Lung (tissue), 12 donors: ENCODE results near the gene MAGED1. TPM values are rescaled to one million over a fixed set of nuclear protein-coding genes. Genes with fewer than 3 reads are reported as not detected.

Source experiments
- ATAC-seq: fragments of 200-7000 bp; cut with Tn5 transposase; one replicate; pipeline ENCODE4 v1.9.1; 2020; ENCODE audit warnings: moderate number of reproducible peaks; ENCODE audit not compliant: insufficient read depth, low FRiP score
- DNase-seq, 3 donors: peaks; one replicate each; pipeline ENCODE4 v3.0.0-alpha.2; 2013 to 2017
- H3K27ac ChIP-seq, 2 donors: one replicate each; pipeline ENCODE4 v1.5.1; 2013; ENCODE audit warnings: mild to moderate bottlenecking in 2 of 2, moderate library complexity in 2 of 2, control low read depth in 1 of 2, inconsistent platforms in 1 of 2, low read depth in 1 of 2, low read length in 1 of 2
- H3K27me3 ChIP-seq, 3 donors: one replicate each; pipeline ENCODE4 v1.5.1; 2013; ENCODE audit warnings: low read length in 2 of 3; ENCODE audit not compliant: control insufficient read depth in 3 of 3, insufficient read depth in 3 of 3
- H3K36me3 ChIP-seq, 4 donors: one replicate each; pipeline ENCODE4 v1.5.1; 2013; ENCODE audit warnings: low read length in 4 of 4, mild to moderate bottlenecking in 1 of 4, moderate library complexity in 1 of 4; ENCODE audit not compliant: control insufficient read depth in 4 of 4, insufficient read depth in 4 of 4
- H3K4me1 ChIP-seq, 5 donors: one replicate each; pipeline ENCODE4 v1.5.1; 2013; ENCODE audit warnings: low read length in 5 of 5, mild to moderate bottlenecking in 2 of 5, moderate library complexity in 1 of 5; ENCODE audit not compliant: control insufficient read depth in 5 of 5, insufficient read depth in 5 of 5
- H3K4me3 ChIP-seq: one replicate; pipeline ENCODE4 v1.5.1; 2013; ENCODE audit warnings: mild to moderate bottlenecking, control low read depth, moderate library complexity
- H3K9ac ChIP-seq, 2 donors: one replicate each; pipeline ENCODE4 v1.5.1; 2013; ENCODE audit warnings: low read length in 2 of 2, control low read depth in 1 of 2; ENCODE audit not compliant: insufficient read depth in 1 of 2
- H3K9me3 ChIP-seq, 4 donors: one replicate each; pipeline ENCODE4 v1.5.1; 2013; ENCODE audit warnings: low read length in 3 of 4, mild to moderate bottlenecking in 1 of 4, moderate library complexity in 1 of 4; ENCODE audit not compliant: control insufficient read depth in 4 of 4, insufficient read depth in 3 of 4
- WGBS, 2 donors: extraction: QIAGEN DNeasy Blood & Tissue Kit; methylation state at CpG; one replicate each; pipeline ENCODE4 v1.1.7; 2013; 5-methylcytosine and 5-hydroxymethylcytosine counted together
- polyA plus RNA-seq, 2 donors: library from polyadenylated mRNA; stranded (reverse); fragments of 200-250 nt; gene quantifications; one replicate each; pipeline ENCODE4 v1.2.1, GENCODE V29; 2013
- total RNA-seq, 2 donors: library from RNA; depleted of rRNA in 1 of 2; stranded (reverse); fragments of >200 nt in 1 of 2; gene quantifications; one replicate each; pipeline ENCODE4 v1.2.1, GENCODE V29; 2014 to 2021
- TF ChIP-seq, protein P1 (sequence below): IDR thresholded peaks from 2 replicates; pipeline ENCODE4 v1.5.1; 2012; ENCODE audit warnings: mild to moderate bottlenecking; ENCODE audit errors: control extremely low read depth, extremely low read depth
- donor health status: control.
- donor health status: control.
- donor health status: Bipolar disorder and iron deficiency.
- donor health status: healthy.
- donor health status: DM: yes; HTN: yes; CAD: no.

MAGED1 gene
- total and polyA plus RNA-seq, 4 donors: 28.3 to 111 (median 73.1) TPM

DNA sequence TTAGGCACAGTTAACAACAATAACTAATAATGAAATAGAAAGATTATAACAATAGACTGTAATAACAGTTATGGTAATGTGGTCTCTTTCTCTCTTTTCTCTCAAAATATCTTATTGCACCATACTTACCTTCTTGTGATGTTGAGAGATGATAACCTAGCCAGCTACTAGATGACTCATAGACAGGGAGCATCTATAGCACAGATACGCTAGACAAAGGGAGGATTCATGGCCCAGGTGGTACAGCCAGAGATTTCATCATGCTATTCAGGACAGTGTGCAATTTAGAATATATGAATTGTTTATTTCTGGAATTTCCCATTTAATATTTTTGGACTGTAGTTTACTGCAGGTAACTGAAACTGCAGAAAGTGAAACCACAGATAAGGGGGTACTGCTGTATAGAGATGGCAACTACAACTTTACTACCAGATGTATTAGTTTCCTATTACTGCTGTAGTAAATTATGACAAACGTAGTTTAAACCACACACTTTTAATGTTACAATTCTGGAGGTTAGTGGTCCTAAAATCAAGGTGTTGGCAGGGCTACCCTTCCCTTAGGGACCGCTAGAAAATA lies 41.8 kb upstream of the MAGED1 start:
- TF ChIP-seq, protein P1, sequence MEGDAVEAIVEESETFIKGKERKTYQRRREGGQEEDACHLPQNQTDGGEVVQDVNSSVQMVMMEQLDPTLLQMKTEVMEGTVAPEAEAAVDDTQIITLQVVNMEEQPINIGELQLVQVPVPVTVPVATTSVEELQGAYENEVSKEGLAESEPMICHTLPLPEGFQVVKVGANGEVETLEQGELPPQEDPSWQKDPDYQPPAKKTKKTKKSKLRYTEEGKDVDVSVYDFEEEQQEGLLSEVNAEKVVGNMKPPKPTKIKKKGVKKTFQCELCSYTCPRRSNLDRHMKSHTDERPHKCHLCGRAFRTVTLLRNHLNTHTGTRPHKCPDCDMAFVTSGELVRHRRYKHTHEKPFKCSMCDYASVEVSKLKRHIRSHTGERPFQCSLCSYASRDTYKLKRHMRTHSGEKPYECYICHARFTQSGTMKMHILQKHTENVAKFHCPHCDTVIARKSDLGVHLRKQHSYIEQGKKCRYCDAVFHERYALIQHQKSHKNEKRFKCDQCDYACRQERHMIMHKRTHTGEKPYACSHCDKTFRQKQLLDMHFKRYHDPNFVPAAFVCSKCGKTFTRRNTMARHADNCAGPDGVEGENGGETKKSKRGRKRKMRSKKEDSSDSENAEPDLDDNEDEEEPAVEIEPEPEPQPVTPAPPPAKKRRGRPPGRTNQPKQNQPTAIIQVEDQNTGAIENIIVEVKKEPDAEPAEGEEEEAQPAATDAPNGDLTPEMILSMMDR: no peak
- H3K9me3 ChIP-seq: peaks cover 0 to 2% (median under 1%) of the 10 kb centered on the region in 4 donors
- H3K27ac ChIP-seq: no peak overlapping the region
- WGBS, 2 donors: 75 to 86% methylated on average over 3 of the region's 3 CpGs
- no peak overlapping the region for H3K4me3 ChIP-seq
- DNase-seq: no peak
- peaks cover 0 to 2% (median 0%) of the 10 kb centered on the region in 4 donors for H3K36me3 ChIP-seq
- no peaks in the 10 kb centered on the region for H3K4me1 ChIP-seq
- ATAC-seq: no peak
- peaks cover 0 to 13% (median 2%) of the 10 kb centered on the region in 3 donors for H3K27me3 ChIP-seq
- H3K9ac ChIP-seq: no peak overlapping the region

DNA sequence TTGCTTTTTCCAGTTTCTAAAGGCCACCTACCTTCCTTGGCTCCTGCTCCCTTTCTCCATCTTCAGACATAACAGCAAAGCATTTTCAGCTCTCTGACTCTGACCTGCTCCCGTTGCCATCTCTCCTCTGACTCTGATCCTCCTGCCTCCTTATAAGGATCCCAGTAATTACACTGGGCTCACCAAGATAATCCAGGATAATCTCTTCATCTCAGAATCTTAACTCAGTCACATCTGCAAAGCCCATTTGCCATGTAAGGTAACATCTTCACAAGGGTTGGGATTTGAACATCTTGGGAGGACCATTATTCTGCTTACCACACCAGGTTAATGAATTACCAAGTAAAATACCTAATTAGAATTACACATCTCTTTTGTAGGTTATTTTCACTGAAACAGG lies 41.3 kb upstream of the MAGED1 start:
- H3K4me3 ChIP-seq: no peak overlapping the region
- H3K27ac ChIP-seq: no peak overlapping the region
- 65 to 100% methylated on average over 1 of the region's 1 CpG for WGBS, 2 donors
- peaks cover 0 to 8% (median 2%) of the 10 kb centered on the region in 3 donors for H3K27me3 ChIP-seq
- TF ChIP-seq, protein P1: no peak
- ATAC-seq (no peak), DNase-seq (no peak)
- no peak overlapping the region for H3K9ac ChIP-seq
- H3K4me1 ChIP-seq: no peaks in the 10 kb centered on the region
- peaks cover 0 to 4% (median under 1%) of the 10 kb centered on the region in 4 donors for H3K9me3 ChIP-seq
- peaks cover 0 to 2% (median 0%) of the 10 kb centered on the region in 4 donors for H3K36me3 ChIP-seq

DNA sequence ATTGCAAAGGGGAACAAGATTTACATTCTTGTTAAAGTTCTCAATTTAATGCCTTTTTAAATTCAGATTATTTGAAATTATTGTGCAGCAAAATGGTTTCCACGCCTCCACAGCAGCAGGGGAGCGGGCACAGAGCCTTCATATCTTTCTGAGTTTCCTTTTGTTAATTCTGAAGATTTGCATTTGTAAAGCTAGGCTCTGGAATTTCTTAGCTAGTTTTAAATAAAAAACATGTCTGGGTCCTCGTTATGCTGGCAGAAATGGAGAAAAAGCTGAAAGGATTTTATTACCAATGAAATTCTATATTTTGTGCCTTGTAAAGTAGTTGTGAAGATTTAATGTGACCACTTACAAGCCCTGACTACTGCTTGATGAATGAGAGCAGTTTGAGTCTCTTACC lies 40.8 kb upstream of the MAGED1 start:
- WGBS, 2 donors: 61 to 97% methylated on average over 3 of the region's 3 CpGs
- Histone ChIP-seq H3K4me3 (no peak overlapping the region), H3K4me1 (no peaks in the 10 kb centered on the region), H3K27ac (no peak overlapping the region), H3K9ac (no peak overlapping the region), H3K27me3 (peaks cover 0 to 8% (median 2%) of the 10 kb centered on the region in 3 donors), H3K36me3 (no peaks in the 10 kb centered on the region), H3K9me3 (peaks cover 0 to 4% (median 0%) of the 10 kb centered on the region in 4 donors)
- no peak for ATAC-seq
- DNase-seq: no peak
- TF ChIP-seq, protein P1: no peak

DNA sequence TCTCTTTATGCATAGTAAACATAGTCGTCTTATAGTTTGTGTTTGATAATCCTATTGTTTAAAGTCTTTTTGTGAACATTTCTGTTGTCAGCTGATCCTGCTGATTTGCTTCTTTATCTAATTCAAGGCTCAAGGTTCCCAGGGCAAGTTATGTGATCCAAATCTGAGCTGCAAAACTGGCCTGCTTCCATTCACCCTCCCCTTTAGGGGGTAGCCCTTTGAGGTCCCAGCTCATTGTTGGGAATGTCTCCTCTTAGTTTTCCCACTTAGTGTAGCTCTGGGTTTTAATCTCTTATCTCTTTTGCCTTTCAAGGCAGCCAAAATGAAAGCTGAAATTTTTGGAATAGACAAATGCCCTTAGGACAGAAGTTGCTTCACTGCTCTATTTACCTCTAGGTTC lies 40.2 kb upstream of the MAGED1 start:
- H3K4me3 ChIP-seq: no peak overlapping the region
- WGBS, 2 donors: 32 to 94% methylated on average over 1 of the region's 1 CpG
- H3K27ac ChIP-seq: no peak overlapping the region
- ATAC-seq (no peak), DNase-seq (no peak)
- peaks cover 0 to 6% (median 2%) of the 10 kb centered on the region in 3 donors for H3K27me3 ChIP-seq
- TF ChIP-seq, protein P1: no peak
- H3K4me1 ChIP-seq: no peaks in the 10 kb centered on the region
- no peaks in the 10 kb centered on the region for H3K36me3 ChIP-seq
- H3K9me3 ChIP-seq: peaks cover 0 to 4% (median 0%) of the 10 kb centered on the region in 4 donors
- H3K9ac ChIP-seq: no peak overlapping the region
